HG02798 (cell line): ENCODE data around the gene RUVBL2.
A peak's percentile ranks its signal among the peaks of the same experiment; 100 is the strongest.
"Not testable (repeated sequence)": the region's sequence is repeated elsewhere in the genome, so short reads cannot be mapped to it uniquely, and the experiment has no call there.

Source experiments
- ATAC-seq: cut with Tn5 transposase; IDR thresholded peaks from one replicate; pipeline ENCODE4 v1.9.1; 2021; ENCODE audit warnings: mild to moderate bottlenecking; ENCODE audit not compliant: unreplicated experiment, poor library complexity

Gene RUVBL2

DNA sequence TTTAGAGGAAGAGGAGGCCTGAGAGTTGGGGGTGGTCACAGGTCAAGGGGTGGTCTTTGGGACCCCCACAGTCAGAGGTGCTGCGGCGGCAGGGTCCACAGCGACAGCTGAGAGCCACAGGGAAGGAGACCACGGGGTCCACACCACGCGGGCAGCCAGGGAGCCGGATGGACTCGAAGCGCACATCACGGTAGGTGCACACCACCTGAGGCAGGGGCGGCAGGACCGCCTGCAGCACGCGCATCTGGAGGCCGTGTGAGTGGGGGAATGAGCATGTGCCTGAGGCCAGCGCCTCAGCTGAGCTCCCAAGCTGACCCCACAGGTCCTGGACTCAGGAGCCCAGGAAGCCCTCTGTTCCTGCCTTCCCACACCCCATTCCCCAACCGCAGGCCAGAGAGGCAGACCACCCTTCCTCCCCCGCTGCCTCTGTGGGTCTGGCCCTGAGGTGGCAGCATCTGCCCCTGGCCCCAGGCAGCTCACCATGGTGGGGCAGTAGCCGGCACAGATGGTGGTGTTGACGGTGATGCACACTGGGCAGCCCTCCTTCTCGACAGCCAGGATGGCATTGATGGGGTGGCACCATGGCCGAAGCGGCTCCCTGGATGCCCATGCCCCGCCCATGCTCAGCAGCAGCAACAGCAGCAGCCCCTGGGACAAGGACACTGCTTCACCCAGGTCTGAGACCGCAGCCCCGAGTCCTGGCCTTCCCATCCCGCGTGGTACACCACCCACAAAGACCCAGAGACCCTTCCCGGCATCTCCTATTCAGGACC is 22.6 kb downstream of the RUVBL2 start:
- no peak for ATAC-seq

GRCh38 chr19:49017041-49017665 is 23.5 kb downstream of the RUVBL2 start, which contains the start of gene LHB:
Gene LHB (minus strand): TSS chr19:49017091. CDS start chr19:49017081, 10 bp downstream.
- ATAC-seq: no peak

- ATAC-seq: peak; percentile 57
These were observed 24.1 kb downstream of the RUVBL2 start for GRCh38 chr19:49017666-49018351.

GRCh38 chr19:49018388-49019241 is 24.9 kb downstream of the RUVBL2 start:
- not testable (repeated sequence) for ATAC-seq

DNA sequence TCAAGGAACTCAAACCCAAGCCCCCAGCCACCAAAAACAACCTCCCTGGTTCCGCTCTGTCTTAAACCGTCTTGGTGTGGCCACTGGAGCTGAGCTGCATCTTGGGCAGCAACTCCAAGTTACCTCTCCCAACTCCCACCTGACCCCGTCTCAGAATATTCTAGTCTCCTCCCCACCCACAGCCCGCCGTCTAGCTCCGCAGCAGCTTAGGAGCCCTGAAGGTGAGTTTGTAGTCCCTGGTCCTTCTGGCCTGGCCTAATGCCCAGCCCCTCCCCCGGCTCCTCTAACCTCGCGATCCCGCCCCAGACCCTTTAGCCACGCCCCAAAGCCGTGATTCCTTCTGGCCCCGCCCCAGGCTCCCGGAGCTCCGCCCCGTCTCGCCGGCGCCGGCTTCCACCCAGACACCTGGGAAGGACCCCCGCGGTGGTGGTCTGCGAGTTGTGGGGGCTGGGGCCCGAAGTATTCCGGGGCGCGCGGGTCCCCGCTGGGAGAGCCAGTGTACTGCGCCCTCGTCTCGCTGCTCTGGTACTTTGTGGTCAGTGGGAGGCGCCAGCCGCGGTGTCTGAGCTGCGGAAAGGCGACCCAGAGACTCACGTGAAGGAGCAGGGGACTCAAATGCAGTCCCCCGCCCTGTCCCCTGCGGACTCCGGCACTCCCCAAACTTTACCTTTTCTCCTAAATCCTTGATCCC is 25.7 kb downstream of the RUVBL2 start:
- no peak for ATAC-seq

- no peak for ATAC-seq
These were observed 26.7 kb downstream of the RUVBL2 start for GRCh38 chr19:49020342-49020741.

GRCh38 chr19:49020931-49021895 is 27.5 kb downstream of the RUVBL2 start:
- no peak for ATAC-seq

- ATAC-seq: no peak
These were observed 28.4 kb downstream of the RUVBL2 start for GRCh38 chr19:49022116-49022515.

DNA sequence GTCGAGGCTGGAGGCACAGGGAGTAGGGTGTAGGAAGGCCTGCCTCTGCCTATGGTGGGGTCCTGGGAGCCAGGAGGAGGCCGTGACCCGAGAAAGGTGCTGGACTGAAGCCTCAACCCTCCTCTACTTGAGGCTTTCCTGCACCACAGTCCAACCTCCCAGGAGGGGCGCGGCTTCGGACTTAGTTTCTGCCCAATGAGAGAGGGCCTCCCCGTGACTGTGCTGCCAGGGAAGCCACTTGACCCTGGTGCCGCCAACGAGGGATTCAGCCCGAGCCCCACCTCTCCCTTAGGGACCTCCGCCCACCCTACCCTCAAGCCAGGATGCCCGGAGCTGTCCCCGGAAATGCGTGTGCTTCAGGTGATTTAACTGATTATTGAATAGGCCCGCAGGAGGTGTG is 30.5 kb downstream of the RUVBL2 start, which contains the start of gene CGB3:
Gene CGB3 (minus strand): TSS at position 101 of the 400 bp plus-strand sequence. CDS start 362 bp downstream, outside the sequence.
- not testable (repeated sequence) for ATAC-seq

- ATAC-seq: not testable (repeated sequence)
These were observed 31.4 kb downstream of the RUVBL2 start for GRCh38 chr19:49025088-49025487.

DNA sequence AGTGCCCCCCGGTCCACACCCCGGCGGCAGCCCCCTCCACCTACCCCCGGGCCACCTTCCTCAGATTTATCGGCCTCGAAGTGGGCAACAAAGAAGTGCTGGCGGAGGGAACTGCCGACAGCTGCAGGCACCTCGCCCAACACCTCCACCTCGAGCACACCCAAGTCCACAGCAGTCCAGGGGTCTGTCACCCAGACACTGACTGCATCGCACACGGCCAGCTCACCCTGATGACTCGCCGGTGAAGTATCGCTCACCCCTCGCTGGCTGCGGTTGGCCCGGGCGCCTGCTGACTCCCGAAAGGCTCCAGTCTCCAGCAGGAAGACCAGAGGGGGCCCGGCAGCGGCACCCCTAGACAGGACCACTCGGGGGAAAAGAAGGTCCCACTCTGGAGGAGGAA is 31.9 kb downstream of the RUVBL2 start:
- ATAC-seq: not testable (repeated sequence)

DNA sequence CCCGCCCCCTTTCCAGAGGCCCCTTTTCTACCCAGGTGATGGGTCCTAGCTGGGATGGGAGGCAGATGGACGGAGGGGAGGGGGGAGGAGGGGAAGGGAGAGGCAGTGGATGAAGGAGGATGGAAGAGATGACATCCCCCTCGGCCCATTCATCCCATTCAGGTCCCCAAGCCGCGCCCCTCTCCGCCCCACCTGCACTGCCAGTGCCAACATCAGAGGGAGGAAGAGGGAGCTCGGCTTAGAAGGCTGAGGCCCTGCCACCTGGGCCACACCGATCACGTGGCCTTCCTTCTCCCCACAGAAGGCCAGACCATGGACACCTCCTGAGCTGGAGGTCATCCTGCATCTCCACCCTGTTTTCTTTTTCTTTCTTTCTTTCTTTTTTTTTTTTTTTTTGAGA is 35.0 kb downstream of the RUVBL2 start:
- ATAC-seq: not testable (repeated sequence)

DNA sequence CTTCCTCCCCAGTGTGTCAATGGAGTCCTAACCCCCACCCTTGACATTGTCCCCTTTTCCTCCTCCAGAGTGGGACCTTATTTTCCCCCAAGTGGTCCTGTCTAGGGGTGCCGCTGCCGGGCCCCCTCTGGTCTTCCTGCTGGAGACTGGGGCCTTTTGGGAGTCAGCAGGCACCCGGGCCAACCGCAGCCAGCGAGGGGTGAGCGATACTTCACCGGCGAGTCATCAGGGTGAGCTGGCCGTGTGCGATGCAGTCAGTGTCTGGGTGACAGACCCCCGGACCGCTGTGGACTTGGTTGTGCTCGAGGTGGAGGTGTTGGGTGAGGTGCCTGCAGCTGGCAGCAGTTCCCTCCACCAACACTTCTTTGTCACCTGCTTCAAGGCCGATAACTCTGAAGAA is 36.1 kb downstream of the RUVBL2 start:
- not testable (repeated sequence) for ATAC-seq

- not testable (repeated sequence) for ATAC-seq
These were observed 36.6 kb downstream of the RUVBL2 start for GRCh38 chr19:49030323-49030722.

DNA sequence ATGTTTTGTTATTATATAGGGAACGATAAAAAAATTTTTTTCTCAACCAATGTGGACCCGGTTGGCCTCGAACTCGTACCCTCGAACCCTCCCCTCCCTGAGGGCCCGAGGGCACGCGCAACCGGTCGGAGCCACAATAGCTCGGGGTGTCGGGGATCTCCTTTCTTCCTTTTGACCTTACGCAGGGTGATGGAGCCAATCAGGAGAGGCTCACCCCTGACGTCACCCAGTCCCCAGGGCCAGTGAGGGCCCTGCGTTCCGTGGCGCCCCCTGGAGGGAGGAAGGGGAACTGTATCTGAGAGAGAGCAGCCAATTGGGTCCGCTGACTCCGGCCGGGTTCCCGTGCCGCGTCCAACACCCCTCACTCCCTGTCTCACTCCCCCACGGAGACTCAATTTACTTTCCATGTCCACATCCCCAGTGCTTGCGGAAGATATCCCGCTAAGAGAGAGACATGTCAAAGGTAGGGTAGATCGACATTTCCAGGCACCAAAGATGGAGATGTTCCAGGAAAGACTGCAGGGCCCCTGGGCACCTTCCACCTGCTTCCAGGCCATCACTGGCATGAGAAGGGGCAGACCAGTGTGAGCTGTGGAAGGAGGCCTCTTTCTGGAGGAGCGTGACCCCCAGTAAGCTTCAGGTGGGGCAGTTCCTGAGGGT is 38.1 kb downstream of the RUVBL2 start, which contains the start of gene CGB2:
Gene CGB2 (plus strand): TSS at position 249 of the 660 bp plus-strand sequence. CDS start 206 bp downstream, at position 455.
- ATAC-seq: not testable (repeated sequence)

- ATAC-seq: not testable (repeated sequence)
These were observed 43.1 kb downstream of the RUVBL2 start, which contains the start of gene CGB1 for GRCh38 chr19:49036815-49037214. Gene CGB1 (minus strand): TSS chr19:49036895. CDS start chr19:49036711, 184 bp downstream.

GRCh38 chr19:49038111-49038510 is 44.4 kb downstream of the RUVBL2 start:
- not testable (repeated sequence) for ATAC-seq
